M059J (cell line): Measurements from ENCODE around the gene ARMH2. TPM values are rescaled to one million over a fixed set of nuclear protein-coding genes. Genes with fewer than 3 reads are reported as not detected.

Experiments
- DNase-seq: peaks from one replicate; pipeline ENCODE4 v3.0.0-alpha.2; 2012; ENCODE audit warnings: low read depth
- total RNA-seq: library from RNA; depleted of rRNA; stranded (reverse); fragments of >200 nt; shearing (Covaris generic); gene quantifications from 2 replicates; pipeline ENCODE4 v1.2.3, GENCODE V29; 2014; rRNA removed

The ARMH2 gene
- not detected in 2 replicates for total RNA-seq

- DNase-seq, result no peak
Observed at GRCh38 chr6:24798740-24799540, at the start of gene ARMH2. ARMH2 (minus strand) TSS chr6:24798917; CDS start chr6:24798857, 60 bp downstream.

- DNase-seq, result no peak
Observed at GRCh38 chr6:24848461-24848860, 49.7 kb upstream of the ARMH2 start.

GRCh38 chr6:24847402-24847801 lies 48.7 kb upstream of the ARMH2 start:
- DNase-seq, result no peak

GRCh38 chr6:24845578-24845977 lies 46.9 kb upstream of the ARMH2 start:
- DNase-seq, result no peak

DNA sequence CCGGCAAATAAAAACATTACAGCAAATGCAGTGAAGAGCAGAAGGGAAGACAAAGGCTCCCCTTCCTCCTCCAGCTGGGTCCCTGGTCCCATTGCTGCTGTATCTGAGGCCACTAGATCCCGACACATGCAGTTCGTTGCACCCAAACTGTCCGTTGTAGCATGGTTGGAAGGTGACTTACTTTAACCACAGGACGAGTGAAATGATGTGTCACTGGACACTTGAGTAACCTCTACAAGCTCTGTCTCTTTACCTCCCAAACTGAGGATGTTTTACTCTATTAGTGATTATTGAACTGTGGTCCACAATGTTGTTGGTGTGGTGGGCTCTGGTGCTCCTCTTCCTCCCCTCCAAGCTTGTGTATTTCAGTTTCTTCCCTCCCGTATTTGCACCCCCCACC lies 46.2 kb upstream of the ARMH2 start:
- DNase-seq, result peak; percentile 34

DNA sequence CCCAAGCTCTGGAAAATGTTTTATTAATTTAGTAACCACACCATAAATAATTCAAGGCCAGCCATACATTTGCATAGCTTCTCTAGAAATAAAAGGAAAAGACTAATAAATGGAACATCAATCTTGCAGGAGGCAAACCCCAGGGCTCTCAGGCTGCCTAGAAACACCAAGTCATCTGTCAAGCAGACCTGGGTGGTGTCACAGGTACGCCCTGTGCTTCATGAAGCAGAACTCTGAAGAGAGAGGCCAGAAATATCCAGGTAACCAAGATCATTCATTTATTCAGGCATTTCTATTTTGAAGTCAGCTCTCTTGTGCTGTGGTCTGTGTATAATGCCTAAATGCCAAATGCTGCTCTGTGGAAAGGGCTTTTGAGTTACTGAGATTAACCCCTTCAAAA lies 45.3 kb upstream of the ARMH2 start:
- DNase-seq, result no peak

DNA sequence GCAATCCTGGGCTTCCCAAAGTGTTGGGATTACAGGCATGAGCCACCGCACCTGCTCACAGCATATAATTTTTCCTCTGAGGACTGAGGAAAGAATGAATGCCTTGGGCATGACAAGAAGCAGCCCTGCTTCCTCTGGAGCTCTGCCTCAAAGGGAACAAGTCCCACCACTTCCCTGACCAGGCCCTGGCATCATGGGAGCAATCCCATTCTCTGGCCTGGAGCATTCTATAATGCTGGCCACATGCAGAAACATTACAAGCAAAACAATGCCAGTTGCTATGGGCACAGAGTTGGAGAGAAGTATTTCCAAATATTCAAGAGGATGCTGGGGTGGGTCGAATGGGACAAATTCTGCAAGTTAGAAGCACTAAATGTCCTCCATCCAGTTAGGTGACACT lies 41.5 kb upstream of the ARMH2 start:
- DNase-seq, result peak; percentile 37

- DNase-seq, result no peak
Observed at GRCh38 chr6:24838994-24839393, 40.3 kb upstream of the ARMH2 start.

GRCh38 chr6:24838081-24838480 lies 39.4 kb upstream of the ARMH2 start:
- no peak for DNase-seq

DNA sequence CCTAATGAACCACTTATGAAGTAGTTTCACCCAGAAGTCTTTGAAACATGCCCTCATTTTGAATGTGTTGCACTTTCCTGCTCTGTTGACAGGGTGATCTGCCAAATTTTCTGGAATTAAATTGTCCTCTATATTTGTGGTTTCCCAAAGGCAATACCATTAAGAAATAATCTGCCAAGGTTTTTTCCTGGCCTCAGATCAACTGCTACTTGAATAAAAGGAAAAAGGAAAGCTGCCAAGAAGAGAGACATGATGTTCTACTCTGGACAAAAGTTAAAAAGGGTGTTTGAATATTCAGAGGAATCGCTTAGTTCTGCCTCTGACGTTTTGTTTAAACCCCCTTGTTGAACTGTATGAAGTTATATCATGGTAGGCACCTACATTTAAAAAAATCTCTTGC lies 37.4 kb upstream of the ARMH2 start:
- DNase-seq, result no peak

GRCh38 chr6:24833711-24834386 lies 35.1 kb upstream of the ARMH2 start:
- no peak for DNase-seq

DNA sequence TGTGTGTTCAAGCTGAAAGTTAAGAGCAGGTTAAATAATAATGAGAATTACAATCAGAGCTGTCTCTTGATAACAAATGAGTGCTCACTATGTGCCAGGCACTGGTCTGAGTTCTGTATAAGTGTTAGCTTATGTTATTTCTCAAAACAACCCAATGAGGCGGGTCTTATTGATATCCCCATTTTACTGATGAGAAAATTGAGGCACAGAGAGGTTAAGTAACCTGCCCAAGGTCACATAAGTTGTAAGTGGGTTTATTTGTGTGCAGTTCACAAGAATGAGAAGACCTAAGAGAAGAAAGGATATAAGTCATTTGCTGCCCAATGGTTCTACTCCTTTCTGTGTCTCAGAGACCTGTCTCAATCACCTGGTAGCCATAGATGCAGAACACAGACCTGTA lies 34.1 kb upstream of the ARMH2 start:
- DNase-seq, result no peak

GRCh38 chr6:24831771-24832716 lies 33.3 kb upstream of the ARMH2 start:
- no peak for DNase-seq

DNA sequence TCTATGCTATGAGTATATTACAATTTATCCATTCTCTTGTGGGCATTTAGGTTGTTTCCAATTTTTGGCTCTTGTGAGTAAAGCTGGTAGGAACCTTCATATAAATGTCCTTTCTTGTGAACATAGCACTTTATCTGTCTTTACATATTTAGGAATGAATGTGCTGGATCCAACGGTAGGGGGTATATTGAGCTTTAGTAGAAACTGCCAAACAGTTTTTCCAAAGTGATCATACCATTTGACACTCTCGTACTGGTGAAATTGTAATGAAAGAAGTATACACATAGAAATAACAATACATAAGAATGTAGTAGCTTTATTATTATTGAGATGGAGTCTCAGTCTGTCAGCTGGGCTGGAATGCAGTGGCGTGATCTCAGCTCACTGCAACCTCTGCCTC lies 30.9 kb upstream of the ARMH2 start:
- no peak for DNase-seq

DNA sequence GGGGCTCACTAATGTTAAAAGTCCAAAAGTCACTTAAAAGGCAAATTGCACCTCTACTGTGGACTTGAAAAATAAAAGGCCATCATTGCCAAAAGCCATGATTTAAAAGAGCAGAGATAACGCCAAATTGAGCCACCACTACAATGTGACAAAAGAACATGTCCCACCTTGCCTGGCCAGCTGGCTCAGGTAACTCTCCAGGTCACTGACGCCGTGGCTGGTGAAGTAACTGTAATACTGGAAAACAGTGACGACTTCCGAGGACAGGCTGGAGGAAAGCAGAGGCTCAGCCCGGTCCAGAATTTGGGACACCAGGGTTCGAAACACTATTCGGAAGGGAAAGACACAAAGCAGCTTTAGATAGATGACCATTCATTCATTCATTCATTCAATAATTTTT lies 29.3 kb upstream of the ARMH2 start:
- DNase-seq, result no peak

DNA sequence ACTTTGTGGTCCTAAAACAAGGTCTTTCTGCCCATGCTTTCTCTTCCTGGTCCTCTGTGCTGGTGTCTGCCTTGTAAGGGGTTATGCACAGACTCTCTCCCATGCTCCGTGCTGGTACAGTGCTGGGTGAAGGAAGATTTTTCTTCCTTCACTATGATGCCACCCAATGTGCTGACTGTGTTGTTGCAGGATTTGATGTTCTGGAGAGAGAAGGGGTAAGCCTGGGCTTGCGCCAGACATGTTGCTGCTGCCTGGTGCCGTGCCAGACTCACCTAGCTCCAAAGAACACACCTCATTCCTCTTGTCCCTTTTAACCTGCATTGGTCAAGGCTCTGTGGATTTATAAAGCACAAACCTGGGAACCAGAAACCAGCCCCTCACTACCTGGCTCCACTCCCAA lies 28.4 kb upstream of the ARMH2 start:
- no peak for DNase-seq

DNA sequence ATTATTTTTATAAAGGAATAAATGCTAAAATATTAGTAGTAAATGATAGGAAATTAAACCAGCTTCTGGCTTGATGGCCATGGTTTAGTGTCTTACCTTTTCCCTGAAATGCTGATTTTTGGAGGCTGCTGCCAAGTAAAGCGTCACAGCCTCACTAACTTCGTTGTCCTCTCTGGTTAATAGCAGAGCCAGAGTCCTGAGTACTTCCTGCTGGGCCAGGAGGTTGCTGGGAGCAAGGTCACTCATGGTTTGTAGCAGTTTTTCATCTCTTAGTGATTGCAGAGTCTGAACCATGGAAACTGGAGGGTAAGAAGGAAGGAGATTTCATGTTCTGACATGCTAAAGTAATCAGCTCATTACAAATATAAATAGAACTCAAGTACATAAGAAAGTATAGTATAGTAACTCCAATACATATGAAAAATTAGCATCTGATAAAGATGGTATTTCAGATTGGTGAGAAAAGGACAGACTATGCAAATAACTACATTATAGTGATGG lies 26.5 kb upstream of the ARMH2 start:
- no peak for DNase-seq

- no peak for DNase-seq
Observed at GRCh38 chr6:24824142-24824938, 25.6 kb upstream of the ARMH2 start.

- no peak for DNase-seq
Observed at GRCh38 chr6:24823185-24823584, 24.5 kb upstream of the ARMH2 start.

GRCh38 chr6:24822696-24823095 lies 24.0 kb upstream of the ARMH2 start:
- peak; percentile 85 for DNase-seq

DNA sequence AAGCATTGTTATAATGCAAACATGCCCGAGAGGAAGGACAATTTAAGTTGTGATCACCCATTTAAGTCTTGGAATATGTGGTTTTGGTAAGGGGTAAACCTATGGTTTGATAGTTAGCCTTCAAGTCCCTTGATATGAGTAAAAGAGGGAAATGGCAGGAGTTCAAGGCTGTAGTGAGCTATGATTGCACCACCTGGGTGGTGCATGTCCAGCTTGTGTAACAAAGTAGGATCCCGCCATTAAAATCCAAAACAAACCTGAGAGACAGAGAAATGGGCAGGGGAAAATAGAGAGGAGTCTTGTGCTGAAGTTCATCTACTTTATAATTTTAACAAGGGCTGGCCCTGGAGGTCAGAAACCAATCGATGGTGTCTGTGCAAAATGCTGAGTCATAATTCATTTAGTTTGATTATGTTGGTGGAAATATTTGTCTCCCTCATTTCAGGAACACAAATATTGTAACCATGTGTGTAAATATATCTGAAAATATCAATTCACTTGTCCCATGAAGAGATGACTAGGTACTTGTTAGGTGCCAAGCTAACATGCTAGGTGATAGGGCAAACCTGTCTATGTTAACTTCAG lies 23.2 kb upstream of the ARMH2 start:
- DNase-seq, result no peak
